A549 treated with dexamethasone at 1 μM for 4 hours (cell line): ENCODE data around the gene ATP8B3. TPM values are rescaled to one million over a fixed set of nuclear protein-coding genes. Genes with fewer than 3 reads are reported as not detected.

Experiments used
- total RNA-seq: library from RNA; stranded (reverse); fragments of 200-300 nt; extraction: Qiagen RNA extraction; gene quantifications from 5 replicates; pipeline ENCODE4 v1.2.3, GENCODE V29; 2022

ATP8B3 gene, protein sequence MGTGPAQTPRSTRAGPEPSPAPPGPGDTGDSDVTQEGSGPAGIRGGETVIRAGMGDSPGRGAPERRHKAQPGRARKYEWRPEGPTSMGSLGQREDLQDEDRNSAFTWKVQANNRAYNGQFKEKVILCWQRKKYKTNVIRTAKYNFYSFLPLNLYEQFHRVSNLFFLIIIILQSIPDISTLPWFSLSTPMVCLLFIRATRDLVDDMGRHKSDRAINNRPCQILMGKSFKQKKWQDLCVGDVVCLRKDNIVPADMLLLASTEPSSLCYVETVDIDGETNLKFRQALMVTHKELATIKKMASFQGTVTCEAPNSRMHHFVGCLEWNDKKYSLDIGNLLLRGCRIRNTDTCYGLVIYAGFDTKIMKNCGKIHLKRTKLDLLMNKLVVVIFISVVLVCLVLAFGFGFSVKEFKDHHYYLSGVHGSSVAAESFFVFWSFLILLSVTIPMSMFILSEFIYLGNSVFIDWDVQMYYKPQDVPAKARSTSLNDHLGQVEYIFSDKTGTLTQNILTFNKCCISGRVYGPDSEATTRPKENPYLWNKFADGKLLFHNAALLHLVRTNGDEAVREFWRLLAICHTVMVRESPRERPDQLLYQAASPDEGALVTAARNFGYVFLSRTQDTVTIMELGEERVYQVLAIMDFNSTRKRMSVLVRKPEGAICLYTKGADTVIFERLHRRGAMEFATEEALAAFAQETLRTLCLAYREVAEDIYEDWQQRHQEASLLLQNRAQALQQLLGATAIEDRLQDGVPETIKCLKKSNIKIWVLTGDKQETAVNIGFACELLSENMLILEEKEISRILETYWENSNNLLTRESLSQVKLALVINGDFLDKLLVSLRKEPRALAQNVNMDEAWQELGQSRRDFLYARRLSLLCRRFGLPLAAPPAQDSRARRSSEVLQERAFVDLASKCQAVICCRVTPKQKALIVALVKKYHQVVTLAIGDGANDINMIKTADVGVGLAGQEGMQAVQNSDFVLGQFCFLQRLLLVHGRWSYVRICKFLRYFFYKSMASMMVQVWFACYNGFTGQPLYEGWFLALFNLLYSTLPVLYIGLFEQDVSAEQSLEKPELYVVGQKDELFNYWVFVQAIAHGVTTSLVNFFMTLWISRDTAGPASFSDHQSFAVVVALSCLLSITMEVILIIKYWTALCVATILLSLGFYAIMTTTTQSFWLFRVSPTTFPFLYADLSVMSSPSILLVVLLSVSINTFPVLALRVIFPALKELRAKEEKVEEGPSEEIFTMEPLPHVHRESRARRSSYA (N-terminal part only)
- 1.4 to 3.6 TPM (median 3.3 TPM) in 5 replicates for total RNA-seq

DNA sequence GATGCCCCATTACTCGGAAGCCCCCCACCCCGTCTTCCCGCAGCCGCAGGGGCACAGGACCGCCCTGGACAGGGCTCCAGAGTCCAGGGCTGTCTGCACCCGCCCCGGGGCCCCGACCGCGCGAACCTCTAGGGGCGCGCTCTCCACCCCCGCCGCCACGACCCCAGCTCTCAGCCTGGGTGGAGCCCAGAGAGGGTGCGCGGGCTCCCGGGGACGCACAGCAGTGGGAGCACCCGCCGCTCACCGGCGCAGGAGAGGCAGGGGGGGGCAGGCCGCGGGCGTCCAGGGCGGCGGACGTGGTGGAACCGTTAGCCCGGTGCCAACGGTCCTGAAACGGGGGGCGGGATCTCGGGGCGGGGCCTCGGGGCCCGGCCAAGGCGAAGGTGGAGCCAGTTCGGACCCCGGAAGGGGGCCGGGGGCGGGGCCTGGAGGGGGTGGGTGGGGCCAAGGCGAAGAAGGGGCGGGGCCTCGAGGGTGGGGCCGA lies at the start of gene ATP8B3:
TSS of gene ATP8B3 (minus strand) at position 335 of the 484 bp plus-strand sequence. CDS start 540 bp downstream, outside the sequence.

GRCh38 chr19:1848399-1849131 lies 36.5 kb upstream of the ATP8B3 start, which contains the start of gene REXO1:
Gene REXO1 (minus strand): TSS chr19:1848483. CDS start chr19:1848358, 125 bp downstream.

DNA sequence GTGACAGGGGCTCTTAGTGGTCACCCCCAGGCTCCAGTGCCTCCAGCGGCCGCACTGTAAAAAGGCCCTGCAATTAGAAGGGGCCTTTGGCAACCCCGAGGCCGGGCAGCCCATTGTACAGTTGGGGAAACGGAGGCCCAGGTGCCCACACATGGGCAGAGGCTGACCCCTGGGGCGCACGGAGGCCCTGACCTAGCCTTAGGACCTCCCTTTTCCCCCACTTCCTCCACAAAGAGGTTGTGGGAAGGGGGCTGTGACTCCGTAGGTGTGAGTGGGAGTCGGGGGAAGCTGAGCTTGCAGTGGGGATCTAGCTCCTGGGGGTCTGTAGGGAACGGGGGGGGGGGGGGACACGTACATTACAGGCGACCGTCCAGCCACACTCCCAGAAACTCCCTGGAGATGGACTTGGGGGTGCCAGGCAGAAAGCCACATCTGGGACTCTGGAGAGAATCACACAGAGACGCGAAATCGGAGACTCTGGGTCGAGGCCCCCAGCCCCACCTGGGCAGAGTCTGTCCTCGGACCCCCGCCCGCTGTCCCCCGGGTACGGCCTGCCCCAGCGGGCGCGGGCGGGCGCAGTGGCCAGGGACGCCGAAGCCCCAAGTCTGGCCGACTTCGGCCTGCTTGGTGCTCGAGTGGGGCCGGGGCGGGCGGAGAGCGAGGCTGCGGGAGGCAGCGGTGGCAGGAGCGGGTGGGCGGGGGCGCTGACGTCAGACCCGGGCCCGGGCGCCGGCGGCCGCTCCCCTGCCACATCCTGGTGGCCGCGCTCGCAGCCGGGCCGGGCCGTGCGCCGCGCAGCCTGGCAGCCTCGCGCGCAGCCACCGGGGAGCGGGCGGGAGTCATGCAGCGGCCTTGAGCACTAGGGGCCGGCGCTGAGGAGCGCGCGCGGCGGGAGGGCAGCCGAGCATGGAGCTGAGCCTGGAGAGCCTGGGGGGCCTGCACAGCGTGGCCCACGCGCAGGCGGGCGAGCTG lies 59.0 kb downstream of the ATP8B3 start, which contains the start of gene ONECUT3:
TSS of gene ONECUT3 (plus strand) at position 750 of the 972 bp plus-strand sequence. CDS start at position 907, 157 bp downstream.

Other genes starting within 250 kb of the ATP8B3 start
- 6.6 to 13.6 TPM (median 9.9 TPM) in 5 replicates for gene MEX3D, start 244.0 kb downstream of the ATP8B3 start, total RNA-seq
- gene MBD3, start 219.4 kb downstream of the ATP8B3 start, total RNA-seq = 28.2 to 52.9 TPM (median 48.4 TPM) in 5 replicates
- gene UQCR11, start 206.8 kb downstream of the ATP8B3 start, total RNA-seq = 110 to 133 TPM (median 114 TPM) in 5 replicates
- gene TCF3, start 159.7 kb downstream of the ATP8B3 start, total RNA-seq = 49.9 to 74.5 TPM (median 66.2 TPM) in 5 replicates
- 0.01 TPM in 2 of 5 replicates, not detected in the others for gene ONECUT3, start 58.8 kb downstream of the ATP8B3 start, total RNA-seq
- 14.9 to 23.9 TPM (median 21.1 TPM) in 5 replicates for gene REXO1, start 36.2 kb upstream of the ATP8B3 start, total RNA-seq
- gene KLF16, start 51.3 kb upstream of the ATP8B3 start, total RNA-seq = 17.6 to 45.1 TPM (median 32.0 TPM) in 5 replicates
- gene ABHD17A, start 73.2 kb upstream of the ATP8B3 start, total RNA-seq = 18.5 to 39.5 TPM (median 38.0 TPM) in 5 replicates
- 2.0 to 6.8 TPM (median 4.8 TPM) in 5 replicates for gene ADAT3, start 93.1 kb upstream of the ATP8B3 start, total RNA-seq
- 54.4 to 62.6 TPM (median 56.4 TPM) in 5 replicates for gene SCAMP4, start 93.1 kb upstream of the ATP8B3 start, total RNA-seq
- gene CSNK1G2, start 128.9 kb upstream of the ATP8B3 start, total RNA-seq = 32.5 to 53.7 TPM (median 47.1 TPM) in 5 replicates
- 28.8 to 50.7 TPM (median 45.8 TPM) in 5 replicates for gene BTBD2, start 203.4 kb upstream of the ATP8B3 start, total RNA-seq
- 44.4 to 78.6 TPM (median 73.8 TPM) in 5 replicates for gene MKNK2, start 239.0 kb upstream of the ATP8B3 start, total RNA-seq